GM12891 (cell line): ENCODE measurements around the gene BDH1.
A peak's percentile ranks its signal among the peaks of the same experiment; 100 is the strongest.

ENCODE experiments used
- PAX5 ChIP-seq: IDR thresholded peaks from 2 replicates; pipeline ENCODE4 v1.6.1; 2011; ENCODE audit warnings: low read length, moderate library complexity, mild to moderate bottlenecking; ENCODE audit not compliant: insufficient read depth, severe bottlenecking
- POLR2A ChIP-seq: IDR thresholded peaks from 2 replicates; pipeline ENCODE4 v1.6.1; 2011; ENCODE audit warnings: low read depth, low read length, control low read depth
- POLR2AphosphoS5 ChIP-seq: IDR thresholded peaks from 2 replicates; pipeline ENCODE4 v1.6.1; 2011; ENCODE audit warnings: low read depth, low read length, control low read depth
- POU2F2 ChIP-seq: IDR thresholded peaks from 2 replicates; pipeline ENCODE4 v1.6.1; 2011; ENCODE audit warnings: low read depth, mild to moderate bottlenecking, control low read depth, low read length, moderate library complexity
- SPI1 ChIP-seq: IDR thresholded peaks from 2 replicates; pipeline ENCODE4 v1.6.1; 2011; ENCODE audit warnings: low read depth, low read length, control low read depth
- TAF1 ChIP-seq: IDR thresholded peaks from 2 replicates; pipeline ENCODE4 v1.6.1; 2011; ENCODE audit warnings: low read depth, low read length, control low read depth

DNA sequence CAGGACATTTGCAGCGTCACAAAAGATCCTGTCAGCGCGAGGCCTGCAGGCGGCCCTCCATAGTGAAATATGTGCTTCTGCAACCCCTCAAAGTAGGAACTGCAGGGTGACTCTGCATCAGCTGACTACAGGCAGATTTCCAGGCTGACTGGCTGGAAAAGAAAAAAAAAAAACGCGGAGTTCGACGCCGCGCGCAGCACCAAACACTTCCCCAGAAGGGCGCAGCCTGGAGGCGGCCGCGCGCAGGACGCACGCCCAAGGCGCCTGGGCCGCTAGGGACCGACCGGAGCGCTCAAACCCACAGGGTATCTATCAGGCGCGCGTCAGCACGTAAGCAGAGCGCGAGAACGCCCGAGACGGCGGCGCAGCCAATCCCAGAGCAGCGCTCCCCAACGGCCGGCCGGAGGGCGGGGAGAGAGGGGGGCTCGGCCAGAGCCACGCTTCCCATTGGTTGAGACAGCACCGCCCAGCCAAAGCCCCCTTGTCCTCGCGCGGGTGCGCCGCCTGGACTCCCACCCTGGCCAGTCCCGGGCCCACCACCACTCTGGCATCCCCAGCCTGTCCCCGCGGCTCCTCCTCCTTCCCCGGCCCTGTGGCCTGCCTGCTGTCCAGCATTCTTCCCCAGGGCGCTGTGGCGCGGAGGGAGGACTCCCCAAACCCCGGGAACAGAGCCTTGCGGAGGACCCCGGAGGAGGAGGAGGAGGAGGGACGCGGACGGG lies 1.0 kb downstream of the BDH1 start:
- TF ChIP-seq POLR2A: peak; percentile 71
- peak; percentile 61; the same call in 1 of the 2 replicates for TF ChIP-seq POLR2AphosphoS5
- TF ChIP-seq TAF1: peak; percentile 9; the same call in 1 of the 2 replicates
- TF ChIP-seq POU2F2: no peak
- no peak for TF ChIP-seq PAX5
- 0 out of 2 replicates have a peak, but pooled peaks have one; percentile 15 for TF ChIP-seq SPI1
